Renal pelvis (tissue), 4 donors: ENCODE data around the gene RASD1. TPM values are rescaled to one million over a fixed set of nuclear protein-coding genes. Genes with fewer than 3 reads are reported as not detected.

Source experiments
- DNase-seq: peaks from one replicate; pipeline ENCODE4 v3.0.0-alpha.2; 2013
- polyA plus RNA-seq, 3 donors: library from polyadenylated mRNA; unstranded; fragments of 120-200 nt; gene quantifications; one replicate each; pipeline ENCODE4 v1.2.1, GENCODE V29; 2013; ENCODE audit not compliant: insufficient read length in 3 of 3

The RASD1 gene
- polyA plus RNA-seq, 3 donors: 0.92 to 1.2 (median 0.94) TPM

DNA sequence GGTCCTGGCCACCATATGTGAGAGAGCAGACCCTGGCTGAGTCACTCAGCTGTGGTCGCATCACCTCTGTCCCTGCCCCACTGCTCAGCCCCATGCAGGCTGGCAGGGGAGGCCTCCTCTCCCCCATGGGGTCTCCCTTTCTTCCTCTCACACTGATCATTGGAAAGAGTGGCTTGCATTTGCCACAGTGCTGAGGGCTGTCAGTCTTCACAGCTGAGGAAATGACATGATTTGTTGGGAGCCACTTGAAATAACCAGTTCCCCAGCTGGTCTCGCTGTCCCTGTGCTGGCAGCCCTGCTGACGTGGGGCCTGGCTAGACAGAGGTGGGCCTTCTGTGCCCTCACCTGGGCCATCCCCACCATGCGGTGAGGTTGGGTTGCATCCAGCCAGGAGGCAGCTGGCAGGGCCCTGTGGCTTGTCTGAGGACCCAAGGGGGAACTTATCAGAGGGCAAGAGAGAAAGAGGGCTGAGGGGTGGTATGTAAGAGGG lies 49.5 kb downstream of the RASD1 start:
- DNase-seq: no peak

DNA sequence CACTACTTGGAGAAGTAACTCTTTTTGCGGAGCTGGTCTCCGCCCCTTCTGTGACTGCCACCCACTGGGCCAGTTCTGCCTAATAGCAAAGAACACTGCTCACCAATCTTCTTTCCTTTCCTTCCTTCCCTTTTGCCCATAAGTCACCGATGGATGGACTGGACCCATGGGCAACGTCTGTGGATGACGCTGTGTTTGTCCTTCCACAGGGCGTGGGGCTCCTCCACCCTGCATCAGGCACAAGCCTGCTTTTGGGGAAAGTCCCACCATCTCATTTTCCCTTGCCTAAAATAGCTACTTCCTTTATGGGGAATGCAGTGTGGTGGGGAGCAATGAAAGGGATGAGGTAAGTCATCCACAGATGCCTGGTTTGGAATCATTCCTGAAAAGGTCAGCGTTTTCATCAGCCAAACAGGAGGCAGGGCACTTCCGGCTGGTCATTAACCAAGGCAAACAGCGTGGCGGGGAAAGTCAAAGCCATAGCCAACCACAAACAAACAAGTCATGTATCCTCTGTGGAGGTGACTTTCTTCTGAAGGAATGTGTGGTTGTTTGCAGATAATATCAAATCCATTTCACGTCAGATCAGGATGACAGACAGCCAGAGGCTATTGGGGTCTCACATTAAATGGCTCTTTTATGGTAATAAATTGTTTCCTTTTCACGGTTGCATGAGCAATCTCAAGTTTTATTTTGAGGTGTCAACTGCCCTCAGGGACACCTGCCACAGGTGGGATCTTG lies 50.1 kb downstream of the RASD1 start:
- DNase-seq: peak; percentile 73

DNA sequence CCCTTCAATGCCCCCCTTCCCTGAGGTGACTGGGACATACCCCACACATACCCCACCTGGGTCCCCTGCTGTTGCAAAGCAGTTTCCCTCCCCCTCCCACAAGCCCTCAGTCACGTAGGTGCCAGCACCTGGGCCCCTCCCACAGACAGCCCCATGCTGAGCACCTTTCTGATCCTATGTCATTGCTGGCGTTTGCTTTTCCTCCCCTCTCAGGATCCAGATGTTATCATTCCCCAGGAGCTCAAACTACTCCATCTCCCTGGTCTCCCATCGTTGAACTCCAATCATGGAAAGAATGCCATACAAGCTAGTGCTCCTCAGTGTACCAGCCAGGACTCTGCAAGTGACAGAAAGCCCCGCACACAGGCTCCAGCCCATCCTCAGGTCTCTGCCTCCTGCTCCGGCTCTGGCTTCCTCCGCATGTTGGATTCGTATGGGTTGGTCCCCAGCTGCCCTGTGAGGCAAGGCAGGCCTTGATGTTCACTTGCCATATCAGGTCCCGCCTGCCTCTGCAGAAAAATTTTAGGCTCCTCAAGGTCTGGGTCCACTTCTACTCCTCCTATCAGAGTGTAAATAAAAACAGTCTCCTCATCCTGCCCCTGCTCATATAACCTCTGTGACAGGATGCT lies 50.8 kb downstream of the RASD1 start:
- no peak for DNase-seq

Other genes with a start within 250 kb of the RASD1 start
- 10 to 100 TPM; 75.8 to 80.5 (median 79.4) TPM for gene COPS3, start 215.1 kb downstream of the RASD1 start, polyA plus RNA-seq
- gene NT5M, start 193.0 kb downstream of the RASD1 start, polyA plus RNA-seq: 1 to 10 TPM; 5.6 to 5.9 (median 5.8) TPM
- 10 to 100 TPM; 22.6 to 23.7 (median 23.3) TPM for gene MED9, start 19.4 kb downstream of the RASD1 start, polyA plus RNA-seq
- gene PEMT, start 95.3 kb upstream of the RASD1 start, polyA plus RNA-seq: 10 to 100 TPM; 33.0 to 39.3 (median 34.1) TPM
- 10 to 100 TPM; 30.5 to 43.9 (median 34.7) TPM for gene RAI1, start 185.1 kb upstream of the RASD1 start, polyA plus RNA-seq